D721Med (cell line): ENCODE data around the gene ATP8B4.

Source experiments
- DNase-seq: peaks from one replicate; pipeline ENCODE4 v3.0.0; 2011; ENCODE audit warnings: low spot score; ENCODE audit not compliant: insufficient read length
- FAIRE-seq: peaks from 2 replicates; lab custom pipeline; 2011; peaks lifted over from hg19 to GRCh38; lab: Jason Lieb, UNC
- CTCF ChIP-seq: IDR thresholded peaks from 2 replicates; pipeline ENCODE4 v1.5.1; 2012; ENCODE audit warnings: mild to moderate bottlenecking, control low read depth; ENCODE audit not compliant: insufficient read depth; ENCODE audit errors: missing control alignments

ATP8B4 gene

GRCh38 chr15:50108461-50108860, 10.6 kb downstream of the ATP8B4 start:
- FAIRE-seq (no peak), DNase-seq (no peak)
- no peak for TF ChIP-seq CTCF

- FAIRE-seq, result no peak
- TF ChIP-seq CTCF, result no peak
- DNase-seq, result no peak
These were observed 11.2 kb downstream of the ATP8B4 start for GRCh38 chr15:50107591-50108408.

GRCh38 chr15:50107157-50107556, 11.9 kb downstream of the ATP8B4 start:
- no peak for FAIRE-seq
- no peak for TF ChIP-seq CTCF
- DNase-seq, result no peak

- FAIRE-seq, result no peak
- TF ChIP-seq CTCF, result no peak
- DNase-seq, result no peak
These were observed 12.6 kb downstream of the ATP8B4 start for GRCh38 chr15:50106457-50106856.

GRCh38 chr15:50100486-50100885, 18.5 kb downstream of the ATP8B4 start:
- TF ChIP-seq CTCF, result no peak
- no peak for FAIRE-seq
- no peak for DNase-seq

GRCh38 chr15:50098545-50098944, 20.5 kb downstream of the ATP8B4 start:
- FAIRE-seq (no peak), DNase-seq (no peak)
- TF ChIP-seq CTCF, result no peak
